Putamen (tissue), 1 donor: ENCODE data around the gene TMEM178A.
"Not testable (repeated sequence)": the region's sequence is repeated elsewhere in the genome, so short reads cannot be mapped to it uniquely, and the experiment has no call there.

Source experiments
- DNase-seq: peaks from one replicate; pipeline ENCODE4 v3.0.0-alpha.2; 2016; ENCODE audit warnings: low spot score

TMEM178A gene

GRCh38 chr2:39715822-39716221, 50.1 kb downstream of the TMEM178A start:
- DNase-seq = no peak

GRCh38 chr2:39717067-39717466, 51.4 kb downstream of the TMEM178A start:
- DNase-seq = no peak

- DNase-seq = no peak
Measured at GRCh38 chr2:39718483-39718882, 52.8 kb downstream of the TMEM178A start.

DNA sequence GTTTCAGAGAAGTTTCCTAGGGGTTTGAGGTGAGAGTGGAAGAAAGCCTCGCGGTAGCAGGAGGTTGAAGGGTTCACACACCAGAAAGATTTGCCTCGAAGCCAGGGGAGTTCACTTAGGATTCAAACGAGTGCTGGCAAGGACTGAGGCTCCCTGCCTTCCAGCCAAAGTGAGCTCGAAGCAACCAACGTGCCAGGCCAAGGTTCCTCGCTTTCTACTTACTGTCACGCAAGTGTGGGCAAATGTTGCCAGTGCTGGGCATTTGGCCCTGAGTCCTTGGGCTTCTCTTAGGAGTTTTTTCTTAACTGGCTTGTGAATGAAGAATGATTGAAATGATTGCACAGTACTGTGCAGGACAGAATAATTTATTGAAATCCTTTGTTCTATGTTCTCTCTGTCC, 53.6 kb downstream of the TMEM178A start:
- DNase-seq = peak; percentile 59

DNA sequence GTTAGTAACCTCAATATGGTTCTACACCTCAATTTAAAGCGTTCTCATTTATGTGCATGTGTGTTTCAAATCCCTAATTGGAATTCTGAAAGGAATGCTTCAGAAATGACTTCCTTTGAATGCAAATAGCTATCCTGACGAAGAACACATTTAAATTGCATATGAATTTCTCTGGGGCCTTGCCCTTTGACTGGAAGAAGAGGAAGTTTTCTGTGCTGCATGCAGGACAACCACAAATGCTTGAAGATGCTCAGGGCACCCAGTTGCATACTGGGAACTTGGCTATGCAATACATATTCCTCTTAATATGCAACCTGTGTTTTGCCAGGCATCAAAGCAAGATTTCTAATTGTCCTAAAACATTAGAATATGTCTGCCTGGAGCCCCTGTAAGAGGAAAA, 55.3 kb downstream of the TMEM178A start:
- DNase-seq = no peak

DNA sequence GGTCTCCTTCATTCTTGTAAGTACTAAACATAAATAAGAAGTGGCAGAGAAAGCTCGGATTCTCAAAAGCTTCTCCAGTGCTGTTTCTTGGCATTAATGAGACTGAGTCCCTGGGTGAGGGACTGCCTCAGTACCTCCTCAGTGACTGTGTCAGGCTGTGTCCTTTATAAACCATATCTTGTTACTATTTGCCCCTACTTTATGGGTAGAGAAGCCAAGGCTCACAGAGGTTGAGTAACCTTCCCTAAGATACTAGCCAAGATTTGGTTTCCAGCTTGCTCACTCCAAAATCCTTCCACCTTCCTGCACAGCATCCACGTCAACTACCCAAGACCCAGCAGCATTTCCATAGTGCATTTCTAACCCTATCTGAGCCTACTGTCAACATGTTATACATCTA, 57.8 kb downstream of the TMEM178A start:
- no peak for DNase-seq

DNA sequence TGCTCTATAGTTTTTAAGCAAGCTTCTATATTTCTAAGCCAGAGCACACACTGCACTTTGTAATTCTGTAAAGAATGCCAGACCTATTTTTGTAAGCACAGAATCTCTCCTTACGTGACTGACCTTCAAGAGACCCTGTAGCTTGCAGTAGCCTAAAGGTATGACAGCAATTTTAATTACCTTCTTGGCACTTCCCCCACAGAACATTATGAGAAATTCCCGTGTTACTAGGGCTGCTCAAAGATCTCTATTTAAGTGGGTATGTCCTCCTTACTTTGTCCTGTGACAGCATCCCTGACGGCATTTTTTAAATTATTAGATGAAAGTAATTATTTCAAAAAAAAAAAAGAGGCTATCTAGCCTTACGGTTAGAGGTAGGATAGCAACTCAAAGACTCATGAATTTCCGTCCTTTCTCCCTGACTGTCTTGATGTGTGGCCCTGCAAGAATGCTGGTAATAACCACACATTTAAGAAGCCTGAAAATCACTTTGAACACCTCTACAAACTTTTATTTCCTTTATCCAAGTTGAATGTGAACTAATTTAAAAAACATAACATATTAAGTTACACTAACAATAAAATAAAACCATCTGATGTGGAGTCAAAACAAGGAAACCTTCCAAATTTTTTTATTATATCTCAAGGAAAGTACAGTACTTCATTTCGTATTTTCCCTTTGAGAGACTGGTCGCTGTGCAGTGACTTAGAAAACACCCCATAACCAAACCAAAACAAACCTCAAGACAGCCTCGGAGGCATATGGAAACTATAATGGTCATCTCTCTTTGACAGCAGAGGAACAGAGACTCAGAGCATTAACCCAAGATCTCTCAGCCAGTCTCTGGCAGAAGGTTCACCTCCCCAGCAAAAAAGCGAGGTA, 58.5 kb downstream of the TMEM178A start:
- DNase-seq = no peak

DNA sequence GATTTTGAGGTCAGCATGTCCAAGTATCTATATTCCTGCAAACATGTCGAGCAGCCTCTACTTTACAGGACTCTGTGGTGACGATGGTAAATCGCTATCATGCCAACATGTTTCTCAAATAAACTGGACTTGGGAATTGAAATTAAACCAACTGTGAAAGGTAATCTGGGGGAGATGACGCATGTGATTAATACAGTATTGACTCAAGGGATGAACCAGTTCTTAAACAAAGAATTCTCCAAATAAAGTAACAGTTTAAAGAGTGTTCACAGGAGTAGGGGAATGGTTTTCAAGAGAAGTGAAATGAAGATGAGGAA, 59.1 kb downstream of the TMEM178A start:
- DNase-seq = no peak

DNA sequence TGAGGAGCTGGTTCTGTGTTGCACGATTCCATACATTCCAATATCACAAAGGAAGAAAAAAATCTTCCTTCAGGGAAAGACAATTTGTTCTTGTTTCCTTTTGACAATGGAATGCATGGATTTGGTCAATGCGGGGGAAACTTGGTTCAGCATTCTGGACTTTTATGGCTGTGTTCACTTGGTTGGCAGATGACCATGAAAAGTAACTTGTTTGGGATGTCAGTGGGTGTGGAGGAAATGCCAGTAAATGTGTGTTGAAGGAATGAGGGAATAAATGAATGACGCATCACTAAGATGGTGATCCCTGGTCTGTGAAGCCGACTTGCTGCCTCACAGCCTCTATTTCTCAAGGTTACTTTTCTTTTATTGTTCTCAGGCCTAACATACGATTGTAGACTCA, 59.7 kb downstream of the TMEM178A start:
- DNase-seq = no peak

GRCh38 chr2:39728085-39728484, 62.4 kb downstream of the TMEM178A start:
- not testable (repeated sequence) for DNase-seq

GRCh38 chr2:39728941-39729351, 63.2 kb downstream of the TMEM178A start:
- no peak for DNase-seq

- DNase-seq = no peak
Measured at GRCh38 chr2:39730276-39730675, 64.6 kb downstream of the TMEM178A start.

DNA sequence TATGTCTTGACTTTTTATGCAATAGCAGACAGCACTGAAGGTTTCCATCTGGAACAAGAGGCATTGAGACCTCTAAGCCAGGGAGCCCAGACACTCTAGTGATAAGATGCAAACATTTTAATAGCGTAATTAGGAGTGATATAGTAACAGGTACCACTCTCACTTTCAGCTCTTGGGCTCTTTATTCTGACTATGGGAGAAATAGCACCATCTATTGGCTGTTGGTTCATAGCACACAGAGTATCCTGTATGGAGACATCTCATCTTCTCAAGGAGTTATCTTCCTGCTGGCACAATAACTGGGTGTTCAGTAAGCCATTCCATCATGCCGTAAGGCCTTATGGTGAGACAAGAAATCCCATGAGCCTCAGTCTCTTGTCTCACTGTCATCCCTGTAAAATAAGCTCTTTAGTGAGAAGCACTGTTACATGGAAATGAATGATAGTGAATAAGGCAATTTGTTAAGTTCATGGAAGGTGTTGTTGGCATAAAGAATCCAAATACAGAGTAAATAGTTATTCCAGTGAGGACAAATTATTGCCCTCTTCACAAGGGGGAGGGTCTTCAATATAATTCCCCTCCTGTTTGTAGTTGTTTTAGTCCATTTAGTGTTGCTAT, 65.1 kb downstream of the TMEM178A start:
- DNase-seq = no peak

DNA sequence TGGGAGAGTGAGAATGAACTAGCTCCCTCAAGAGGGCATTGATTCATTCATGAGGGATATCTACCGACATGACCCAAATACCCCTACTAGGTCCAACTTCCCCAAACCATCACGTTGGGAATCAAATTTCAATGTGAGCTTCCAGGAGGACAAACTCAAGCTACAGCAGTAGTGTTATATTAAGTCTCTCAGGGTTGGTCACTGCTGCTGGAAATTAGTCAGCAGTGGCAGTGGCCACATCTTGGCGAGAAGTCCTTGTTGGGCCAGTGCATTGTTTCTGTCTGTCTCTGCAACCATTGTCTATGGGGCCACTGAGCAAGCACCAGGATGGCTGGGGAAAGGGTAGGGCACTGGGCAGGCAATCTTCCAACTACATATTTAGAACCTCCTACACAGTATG, 65.8 kb downstream of the TMEM178A start:
- no peak for DNase-seq

DNA sequence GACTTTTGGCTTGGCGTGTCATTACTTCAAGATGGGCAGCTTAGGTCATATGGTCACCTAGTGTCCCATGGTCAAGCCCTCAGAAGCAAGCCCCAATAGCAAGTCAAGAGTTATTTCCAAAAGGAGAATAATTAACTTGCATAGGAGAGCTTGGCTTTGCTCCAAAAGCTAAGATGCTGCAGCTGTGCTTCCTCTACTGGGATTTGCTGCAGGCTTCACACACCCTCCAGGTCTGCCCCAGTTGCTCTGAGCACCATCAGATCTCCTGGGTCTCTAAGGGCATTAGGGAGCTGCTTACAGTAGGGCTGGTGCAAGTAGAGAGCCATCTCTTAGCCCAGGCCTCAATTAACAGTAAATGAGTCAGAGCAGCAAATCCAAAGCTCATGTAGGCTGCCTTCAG, 66.8 kb downstream of the TMEM178A start:
- no peak for DNase-seq

DNA sequence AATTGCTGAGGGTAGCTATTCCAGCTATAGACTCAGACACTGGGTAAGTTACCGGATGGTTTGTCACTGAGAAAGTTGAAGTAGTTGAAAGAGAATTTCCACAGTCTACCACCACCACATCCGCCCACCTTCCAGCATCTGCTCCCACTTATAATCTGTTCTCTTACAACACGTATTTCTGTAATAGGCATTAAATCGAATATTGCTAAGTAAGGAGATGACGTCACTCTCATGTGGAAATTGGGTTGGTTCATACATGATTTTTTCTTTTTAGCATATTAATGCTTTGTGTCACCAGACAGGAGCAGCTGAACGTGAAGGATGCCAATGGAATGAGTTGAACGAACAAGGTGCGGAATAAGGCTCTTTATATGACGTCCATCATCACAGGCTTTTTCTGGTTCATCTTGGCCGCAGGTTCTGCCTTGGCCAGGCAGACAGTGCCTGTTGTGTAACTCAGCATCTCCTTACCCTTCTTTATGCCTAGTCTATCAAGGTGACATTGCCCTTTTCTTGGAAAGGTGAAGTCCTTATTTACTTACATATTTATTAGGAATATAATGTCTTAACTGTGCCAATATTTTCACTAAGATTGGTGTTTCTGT, 67.5 kb downstream of the TMEM178A start:
- DNase-seq = peak; percentile 60

- DNase-seq = no peak
Measured at GRCh38 chr2:39734445-39734844, 68.7 kb downstream of the TMEM178A start.

DNA sequence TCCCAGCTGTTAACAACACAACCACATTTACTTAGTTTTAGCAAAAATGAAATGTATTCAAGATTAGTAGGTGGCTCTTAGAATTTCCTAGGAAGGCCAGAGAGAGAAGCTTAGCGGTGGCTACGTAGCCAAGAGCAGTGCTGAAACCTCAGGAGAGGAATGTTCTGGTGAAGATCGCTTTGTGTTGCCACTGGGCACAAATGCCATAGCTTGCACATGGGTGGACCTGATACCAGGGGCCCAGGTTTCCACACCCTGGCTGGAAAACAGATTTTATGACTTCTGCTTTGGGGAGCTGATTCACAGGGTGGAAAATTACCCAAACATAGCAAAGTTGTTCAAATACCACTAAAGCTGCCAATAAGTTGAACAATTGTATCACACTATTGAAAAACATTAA, 69.9 kb downstream of the TMEM178A start:
- no peak for DNase-seq

- DNase-seq = no peak
Measured at GRCh38 chr2:39736640-39737039, 70.9 kb downstream of the TMEM178A start.

- DNase-seq = peak; percentile 85
Measured at GRCh38 chr2:39737661-39738060, 71.9 kb downstream of the TMEM178A start.

GRCh38 chr2:39738936-39739335, 73.2 kb downstream of the TMEM178A start:
- DNase-seq = no peak

DNA sequence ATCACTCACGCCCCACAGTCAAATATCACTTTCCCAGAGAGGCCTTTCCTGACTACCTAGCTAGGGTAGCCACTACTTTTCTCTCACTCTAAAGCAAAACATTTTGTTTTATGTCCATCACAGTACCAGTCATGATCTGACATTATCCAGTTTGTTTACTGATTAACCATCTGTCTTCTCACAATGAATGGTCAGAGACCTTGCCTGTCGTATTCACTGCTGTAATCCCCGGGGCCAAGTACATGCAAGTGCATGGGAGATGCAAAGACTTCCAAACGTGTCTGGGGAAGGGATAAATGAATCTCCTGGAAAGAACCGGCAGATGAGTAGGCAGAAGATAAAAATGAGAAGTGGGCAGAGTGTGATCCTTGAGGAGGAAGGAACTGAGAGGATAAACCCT, 73.7 kb downstream of the TMEM178A start:
- no peak for DNase-seq

DNA sequence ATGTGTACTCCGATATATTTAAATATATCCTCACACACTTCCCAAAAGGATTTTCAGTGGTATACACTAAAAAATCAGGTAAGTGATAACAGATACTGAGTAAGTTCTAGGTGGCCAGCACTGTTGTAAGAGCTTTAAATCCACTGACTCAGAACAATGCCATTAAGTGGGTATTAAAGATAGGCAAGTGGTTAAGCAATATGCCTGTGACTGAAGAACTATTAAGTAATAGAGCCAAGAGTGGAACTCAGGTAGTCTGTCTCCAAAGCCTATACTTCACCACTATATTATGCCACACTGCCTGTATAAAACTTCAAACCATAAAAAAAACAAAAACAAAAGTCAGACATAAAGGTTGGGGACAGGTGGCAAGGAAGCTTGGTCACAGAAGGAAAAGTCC, 76.2 kb downstream of the TMEM178A start:
- no peak for DNase-seq
